ENCODE measurements around the gene KRT1.

Gene KRT1

DNA sequence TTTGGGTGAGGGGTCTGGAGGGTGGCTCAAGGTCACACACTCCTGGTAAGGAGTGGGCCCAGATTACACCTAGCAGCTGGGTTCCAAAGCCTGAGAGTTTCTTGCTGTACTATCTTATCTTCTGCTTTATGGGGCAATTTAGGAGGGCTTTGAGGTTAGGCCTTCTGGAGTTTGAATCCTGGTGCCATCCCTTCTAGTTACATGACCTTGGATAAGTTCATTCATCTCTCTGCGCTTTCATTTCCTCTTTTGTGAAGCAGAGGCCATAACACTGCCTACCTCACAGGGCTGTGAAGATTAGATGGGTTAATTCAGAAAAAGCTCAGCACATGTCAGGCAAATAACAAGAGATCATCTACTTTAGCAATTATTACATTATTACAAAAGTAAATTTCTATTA is 30.5 kb upstream of the KRT1 start:
- DNase-seq: no peak
- H3K27me3 Mint-ChIP-seq: peaks cover 36% of the 10 kb centered on the region
- H3K4me1 Mint-ChIP-seq: peaks cover 20% of the 10 kb centered on the region
- no peaks in the 10 kb centered on the region for H3K36me3 Mint-ChIP-seq
- H3K9me3 Mint-ChIP-seq: no peaks in the 10 kb centered on the region
- no peak overlapping the region for H3K27ac Mint-ChIP-seq
- CTCF ChIA-PET: no interaction called here
- H3K4me3 Mint-ChIP-seq: no peak overlapping the region

GRCh38 chr12:52708010-52708409 is 27.8 kb upstream of the KRT1 start:
- no peak for DNase-seq
- H3K27ac Mint-ChIP-seq: no peak overlapping the region
- H3K36me3 Mint-ChIP-seq: no peaks in the 10 kb centered on the region
- no peaks in the 10 kb centered on the region for H3K9me3 Mint-ChIP-seq
- H3K4me1 Mint-ChIP-seq: peaks cover 7% of the 10 kb centered on the region
- H3K4me3 Mint-ChIP-seq: no peak overlapping the region
- CTCF ChIA-PET: no interaction called here
- H3K27me3 Mint-ChIP-seq: peaks cover 14% of the 10 kb centered on the region

GRCh38 chr12:52704464-52704863 is 24.3 kb upstream of the KRT1 start:
- Mint-ChIP-seq H3K4me3 (no peak overlapping the region), H3K36me3 (no peaks in the 10 kb centered on the region), H3K9me3 (no peaks in the 10 kb centered on the region), H3K27me3 (peaks cover 15% of the 10 kb centered on the region), H3K27ac (no peak overlapping the region), H3K4me1 (peaks cover 7% of the 10 kb centered on the region)
- no peak for DNase-seq
- CTCF ChIA-PET: no interaction called here

- CTCF ChIA-PET: no interaction called here
- Mint-ChIP-seq H3K27me3 (peaks cover 19% of the 10 kb centered on the region), H3K9me3 (no peaks in the 10 kb centered on the region), H3K36me3 (no peaks in the 10 kb centered on the region), H3K4me1 (peaks cover 7% of the 10 kb centered on the region), H3K27ac (no peak overlapping the region), H3K4me3 (no peak overlapping the region)
- no peak for DNase-seq
Measured at GRCh38 chr12:52703878-52704277, 23.7 kb upstream of the KRT1 start.

GRCh38 chr12:52703424-52703823 is 23.2 kb upstream of the KRT1 start, which contains the start of gene KRT77:
KRT77 (minus strand) TSS chr12:52703524; CDS start chr12:52703434, 90 bp downstream.
- Mint-ChIP-seq H3K36me3 (no peaks in the 10 kb centered on the region), H3K4me3 (no peak within 1 kb of the TSS), H3K27ac (no peak within 1 kb of the TSS), H3K9me3 (no peaks in the 10 kb centered on the region), H3K27me3 (peaks cover 24% of the 10 kb centered on the region), H3K4me1 (peaks cover 7% of the 10 kb centered on the region)
- no peak for DNase-seq
- CTCF ChIA-PET: no interaction called here

DNA sequence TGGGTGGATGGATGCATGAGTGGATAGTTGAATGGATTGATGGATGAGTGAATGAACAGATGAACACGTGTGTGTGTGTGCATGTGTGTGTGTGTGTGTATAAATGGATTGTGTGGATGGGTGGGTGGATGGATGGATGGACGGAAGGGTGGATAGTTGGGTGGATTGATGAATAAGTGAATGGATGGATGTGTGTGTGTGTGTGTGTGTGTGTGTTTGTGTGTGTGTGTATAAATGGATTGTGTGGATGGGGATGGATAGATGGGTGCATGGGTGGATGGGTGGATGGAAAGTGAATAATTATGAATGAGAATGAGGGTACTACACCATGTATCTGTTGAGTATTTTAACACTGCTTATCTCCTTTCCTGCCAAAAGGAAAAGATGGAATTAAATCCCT is 22.1 kb upstream of the KRT1 start:
- Mint-ChIP-seq H3K9me3 (no peaks in the 10 kb centered on the region), H3K27ac (no peak overlapping the region), H3K36me3 (no peaks in the 10 kb centered on the region), H3K27me3 (peaks cover 30% of the 10 kb centered on the region), H3K4me3 (no peak overlapping the region), H3K4me1 (no peaks in the 10 kb centered on the region)
- CTCF ChIA-PET: no interaction called here
- no peak for DNase-seq

- H3K27me3 Mint-ChIP-seq: peaks cover 31% of the 10 kb centered on the region
- no peaks in the 10 kb centered on the region for H3K4me1 Mint-ChIP-seq
- CTCF ChIA-PET: no interaction called here
- H3K9me3 Mint-ChIP-seq: no peaks in the 10 kb centered on the region
- no peaks in the 10 kb centered on the region for H3K36me3 Mint-ChIP-seq
- H3K27ac Mint-ChIP-seq: no peak overlapping the region
- no peak for DNase-seq
- no peak overlapping the region for H3K4me3 Mint-ChIP-seq
Measured at GRCh38 chr12:52701281-52701680, 21.1 kb upstream of the KRT1 start.

DNA sequence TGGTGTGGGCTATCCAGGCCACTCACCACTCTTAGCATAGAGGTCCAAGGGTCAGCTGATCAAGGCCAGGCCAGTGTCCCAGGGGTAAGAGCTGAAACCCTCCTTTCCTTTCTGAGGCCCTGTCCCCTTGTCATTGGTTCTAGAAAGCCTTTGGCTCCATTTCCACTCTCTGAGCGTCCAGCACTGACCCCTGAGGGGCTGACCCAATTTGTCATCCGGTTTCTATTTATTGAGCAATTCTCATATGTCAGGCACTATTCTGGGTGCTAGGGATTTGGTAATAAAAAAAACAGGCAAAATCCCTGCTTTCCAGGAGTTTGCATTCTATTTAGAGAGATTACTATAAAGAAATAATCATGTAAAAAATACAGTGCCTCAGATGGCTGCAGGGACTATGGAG is 19.8 kb upstream of the KRT1 start:
- no peak for DNase-seq
- no peaks in the 10 kb centered on the region for H3K4me1 Mint-ChIP-seq
- H3K27me3 Mint-ChIP-seq: peaks cover 37% of the 10 kb centered on the region
- CTCF ChIA-PET: no interaction called here
- H3K9me3 Mint-ChIP-seq: no peaks in the 10 kb centered on the region
- no peak overlapping the region for H3K4me3 Mint-ChIP-seq
- H3K27ac Mint-ChIP-seq: no peak overlapping the region
- H3K36me3 Mint-ChIP-seq: no peaks in the 10 kb centered on the region

DNA sequence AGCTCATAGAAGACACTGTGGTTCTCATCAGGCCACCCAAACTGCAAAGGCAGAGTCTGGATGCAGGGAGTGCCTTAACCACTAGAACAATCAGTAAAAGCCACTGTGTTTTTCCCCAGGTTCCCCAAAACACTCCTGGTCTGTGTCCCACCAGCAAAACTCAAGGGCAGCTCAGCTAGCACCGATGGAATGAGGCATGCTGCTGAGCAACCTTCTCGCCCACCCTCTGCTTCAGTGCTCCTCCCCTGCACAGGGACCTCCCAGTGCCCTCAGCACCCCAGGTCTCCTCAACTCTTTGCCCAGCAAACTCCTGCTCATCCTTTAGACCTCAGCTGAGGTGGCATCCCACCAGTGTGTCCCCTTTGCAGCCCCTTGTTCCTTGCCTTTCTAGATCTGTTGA is 19.2 kb upstream of the KRT1 start:
- no peaks in the 10 kb centered on the region for H3K9me3 Mint-ChIP-seq
- no peak for DNase-seq
- no peaks in the 10 kb centered on the region for H3K36me3 Mint-ChIP-seq
- H3K4me1 Mint-ChIP-seq: no peaks in the 10 kb centered on the region
- no peak overlapping the region for H3K4me3 Mint-ChIP-seq
- CTCF ChIA-PET: no interaction called here
- H3K27ac Mint-ChIP-seq: no peak overlapping the region
- H3K27me3 Mint-ChIP-seq: peaks cover 43% of the 10 kb centered on the region

GRCh38 chr12:52698651-52699340 is 18.6 kb upstream of the KRT1 start:
- CTCF ChIA-PET: no interaction called here
- Mint-ChIP-seq H3K36me3 (no peaks in the 10 kb centered on the region), H3K27ac (no peak overlapping the region), H3K4me3 (no peak overlapping the region), H3K4me1 (no peaks in the 10 kb centered on the region), H3K27me3 (peaks cover 43% of the 10 kb centered on the region), H3K9me3 (no peaks in the 10 kb centered on the region)
- DNase-seq: no peak

DNA sequence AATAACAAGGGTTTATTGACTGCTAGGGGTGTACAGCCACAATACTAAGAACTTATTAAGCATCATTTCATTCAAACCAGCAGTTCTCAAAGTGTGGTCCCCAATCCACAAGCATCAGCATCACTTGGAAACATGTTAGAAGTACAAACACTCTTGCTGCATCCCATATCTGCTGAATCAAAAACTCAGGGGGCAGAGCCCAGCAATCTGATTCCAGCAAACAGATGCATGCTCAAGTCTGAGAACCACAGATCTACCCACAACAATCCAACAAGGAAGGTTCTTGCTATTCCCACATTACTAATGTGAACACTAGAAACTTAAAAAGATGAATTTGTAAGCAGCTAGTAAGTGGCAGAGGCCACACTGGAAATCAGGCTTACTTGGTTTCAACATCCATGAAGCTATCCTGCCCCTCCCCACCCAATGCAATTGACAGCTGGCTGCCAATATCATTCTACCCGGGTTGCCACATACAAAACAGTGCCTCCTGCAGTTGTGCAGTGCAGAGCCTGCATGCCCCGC is 16.9 kb upstream of the KRT1 start:
- CTCF ChIA-PET: no interaction called here
- no peak overlapping the region for H3K4me3 Mint-ChIP-seq
- H3K27ac Mint-ChIP-seq: no peak overlapping the region
- no peaks in the 10 kb centered on the region for H3K36me3 Mint-ChIP-seq
- no peaks in the 10 kb centered on the region for H3K4me1 Mint-ChIP-seq
- DNase-seq: no peak
- H3K27me3 Mint-ChIP-seq: peaks cover 53% of the 10 kb centered on the region
- no peaks in the 10 kb centered on the region for H3K9me3 Mint-ChIP-seq

GRCh38 chr12:52696588-52696987 is 16.4 kb upstream of the KRT1 start:
- no peaks in the 10 kb centered on the region for H3K36me3 Mint-ChIP-seq
- H3K4me3 Mint-ChIP-seq: no peak overlapping the region
- CTCF ChIA-PET: no interaction called here
- peaks cover 3% of the 10 kb centered on the region for H3K4me1 Mint-ChIP-seq
- DNase-seq: no peak
- H3K9me3 Mint-ChIP-seq: no peaks in the 10 kb centered on the region
- H3K27ac Mint-ChIP-seq: no peak overlapping the region
- peaks cover 59% of the 10 kb centered on the region for H3K27me3 Mint-ChIP-seq

DNA sequence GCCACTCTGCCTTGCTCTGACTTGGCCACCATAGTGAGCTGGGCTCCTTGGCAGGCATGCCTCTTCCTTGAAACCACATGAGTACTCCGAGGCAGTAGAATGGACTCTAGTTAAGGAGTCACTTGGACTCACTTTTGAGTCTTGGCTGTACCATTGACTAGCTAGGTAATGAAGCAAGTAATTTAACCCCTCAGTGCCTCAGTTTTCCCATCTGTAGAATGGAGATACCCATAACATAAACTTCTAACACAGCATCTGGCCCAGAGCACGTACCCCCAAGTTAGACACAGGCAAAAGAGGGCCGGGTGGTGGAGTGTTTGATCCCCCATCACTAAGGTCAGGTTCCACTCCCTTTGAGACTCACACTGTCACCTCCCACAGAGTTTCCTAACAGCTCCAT is 14.8 kb upstream of the KRT1 start:
- Mint-ChIP-seq H3K27me3 (peaks cover 70% of the 10 kb centered on the region), H3K27ac (no peak overlapping the region), H3K4me3 (no peak overlapping the region), H3K4me1 (peaks cover 15% of the 10 kb centered on the region), H3K9me3 (no peaks in the 10 kb centered on the region), H3K36me3 (no peaks in the 10 kb centered on the region)
- no peak for DNase-seq
- CTCF ChIA-PET: no interaction called here

DNA sequence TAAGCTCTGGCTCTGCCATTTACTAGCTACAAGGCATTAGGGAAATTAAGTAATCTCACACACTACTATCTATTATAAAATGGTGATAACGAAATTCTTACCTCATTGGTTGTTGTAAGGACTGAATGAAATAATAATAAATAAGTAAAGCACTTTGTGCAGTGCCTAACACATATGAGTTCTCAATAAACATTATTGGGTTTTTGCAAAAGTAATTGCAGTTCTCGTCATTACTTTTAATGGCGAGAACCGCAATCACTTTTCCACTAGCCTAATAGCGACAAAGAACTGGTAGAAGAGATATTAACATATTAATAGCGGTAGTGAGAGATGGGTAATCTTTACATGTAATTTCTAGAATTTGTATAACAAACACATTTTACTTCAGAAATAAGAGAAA is 13.9 kb upstream of the KRT1 start:
- Mint-ChIP-seq H3K9me3 (no peaks in the 10 kb centered on the region), H3K27me3 (peaks cover 72% of the 10 kb centered on the region), H3K4me1 (peaks cover 18% of the 10 kb centered on the region), H3K4me3 (no peak overlapping the region), H3K36me3 (no peaks in the 10 kb centered on the region), H3K27ac (no peak overlapping the region)
- DNase-seq: no peak
- CTCF ChIA-PET: no interaction called here

- H3K36me3 Mint-ChIP-seq: no peaks in the 10 kb centered on the region
- no peak overlapping the region for H3K27ac Mint-ChIP-seq
- CTCF ChIA-PET: no interaction called here
- H3K4me1 Mint-ChIP-seq: peaks cover 18% of the 10 kb centered on the region
- DNase-seq: no peak
- H3K27me3 Mint-ChIP-seq: peaks cover 73% of the 10 kb centered on the region
- no peak overlapping the region for H3K4me3 Mint-ChIP-seq
- no peaks in the 10 kb centered on the region for H3K9me3 Mint-ChIP-seq
Measured at GRCh38 chr12:52693261-52693660, 13.1 kb upstream of the KRT1 start.

Data from activated naive CD4-positive, alpha-beta T cell treated with anti-CD3 and anti-CD28 coated beads, Interleukin-2, amount 10 ng/mL, durations not matched to agents 7 days and 5 days (primary cell).